GM12864 (cell line): ENCODE results near the gene EPB41L1.

Source experiments
- DNase-seq: peaks from one replicate; pipeline ENCODE4 v3.0.0-alpha.2; 2011; ENCODE audit warnings: low read depth
- H3K4me3 ChIP-seq: 2 replicates; pipeline ENCODE4 v1.5.1; 2011; ENCODE audit warnings: mild to moderate bottlenecking, low read depth, low read length, control low read depth
- CTCF ChIP-seq: IDR thresholded peaks from 2 replicates; pipeline ENCODE4 v1.5.1; 2011; ENCODE audit warnings: low read depth, mild to moderate bottlenecking, moderate library complexity, low read length, control low read depth, inconsistent platforms; ENCODE audit errors: missing control alignments

Gene EPB41L1

DNA sequence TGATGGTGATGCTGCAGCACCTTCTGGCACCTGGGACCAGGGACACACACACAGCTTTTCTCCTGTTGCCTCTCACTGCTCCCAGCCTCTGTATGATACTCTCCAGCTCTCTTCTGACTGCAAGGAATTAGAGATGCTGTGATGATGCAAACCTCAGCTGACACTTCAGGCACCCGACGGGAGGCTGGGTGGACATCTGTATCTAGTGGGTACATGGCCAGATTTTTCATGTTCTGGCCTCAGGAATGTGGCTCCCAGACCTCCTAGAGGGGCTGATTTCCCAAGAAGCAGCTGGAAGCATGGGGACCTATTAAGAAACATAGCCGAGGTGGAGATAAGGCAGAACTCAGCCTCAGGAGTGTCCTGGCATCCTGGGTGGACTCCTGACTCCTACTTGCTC is 6.8 kb upstream of the EPB41L1 start:
- no peak for TF ChIP-seq CTCF
- DNase-seq = no peak
- H3K4me3 ChIP-seq = no peak overlapping the region

- no peak for TF ChIP-seq CTCF
- no peak overlapping the region for H3K4me3 ChIP-seq
- no peak for DNase-seq
These were observed 6.1 kb upstream of the EPB41L1 start for GRCh38 chr20:36148439-36148838.

DNA sequence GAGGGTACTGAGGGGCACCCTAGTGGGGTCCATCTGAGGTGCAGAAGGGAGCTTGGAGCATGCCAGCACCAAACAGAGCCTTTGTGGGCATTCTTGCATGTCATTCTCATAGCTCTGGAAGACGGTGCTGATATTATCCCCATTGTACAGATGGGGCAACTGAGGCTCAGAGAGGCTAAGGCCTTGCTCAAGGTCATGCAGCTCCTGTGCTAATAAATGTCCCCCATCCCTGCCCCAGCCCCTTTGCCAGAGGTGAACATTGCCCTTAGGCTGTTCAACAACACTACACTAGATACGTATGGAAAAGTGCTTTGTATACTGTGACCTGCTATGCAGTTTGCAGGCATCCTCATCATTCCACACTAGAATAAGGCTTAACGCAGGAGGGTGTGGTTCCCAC is 5.5 kb upstream of the EPB41L1 start:
- TF ChIP-seq CTCF = no peak
- H3K4me3 ChIP-seq = no peak overlapping the region
- DNase-seq = no peak

DNA sequence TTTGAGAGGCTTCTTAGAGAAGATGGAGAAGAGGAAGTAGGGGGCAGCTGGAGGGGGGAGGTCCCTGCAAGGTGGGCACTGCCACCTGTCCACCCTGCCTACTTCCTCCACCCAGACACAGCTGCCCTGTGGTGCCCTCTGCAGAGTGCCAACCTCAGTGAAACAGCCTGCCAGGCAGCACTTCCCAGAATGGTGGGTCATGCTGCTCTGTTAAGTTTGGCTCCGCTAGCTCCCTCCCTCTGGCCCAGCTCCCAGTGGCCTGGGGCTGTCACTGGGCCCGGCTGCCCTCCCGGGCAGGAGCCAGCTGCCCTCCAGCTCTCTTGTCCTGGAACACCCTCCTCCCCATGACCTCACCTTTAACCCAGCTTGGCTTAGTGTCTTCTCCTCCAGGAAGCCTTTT is 5.1 kb upstream of the EPB41L1 start:
- no peak for DNase-seq
- TF ChIP-seq CTCF = no peak
- no peak overlapping the region for H3K4me3 ChIP-seq

GRCh38 chr20:36150489-36150846 is 4.1 kb upstream of the EPB41L1 start:
- no peak for DNase-seq
- no peak overlapping the region for H3K4me3 ChIP-seq
- TF ChIP-seq CTCF = no peak

- TF ChIP-seq CTCF = no peak
- no peak for DNase-seq
- H3K4me3 ChIP-seq = no peak overlapping the region
These were observed 3.5 kb upstream of the EPB41L1 start for GRCh38 chr20:36150847-36151539.

- TF ChIP-seq CTCF = no peak
- DNase-seq = no peak
- H3K4me3 ChIP-seq = no peak overlapping the region
These were observed 2.3 kb upstream of the EPB41L1 start for GRCh38 chr20:36152261-36152660.
